Mucosa of rectum (tissue), 2 donors: Measurements from ENCODE around the gene HSD17B13.
"Not testable (repeated sequence)": the region's sequence is repeated elsewhere in the genome, so short reads cannot be mapped to it uniquely, and the experiment has no call there.

ENCODE experiments used
- H3K27ac ChIP-seq, 2 donors: one replicate each; pipeline ENCODE4 v1.7.0; 2013; ENCODE audit warnings: inconsistent platforms in 2 of 2, low read depth in 2 of 2, low read length in 2 of 2
- H3K27me3 ChIP-seq, 2 donors: one replicate each; pipeline ENCODE4 v1.7.0; 2013; ENCODE audit warnings: low read length in 2 of 2; ENCODE audit not compliant: control insufficient read depth in 2 of 2, insufficient read depth in 2 of 2
- H3K36me3 ChIP-seq, 2 donors: one replicate each; pipeline ENCODE4 v1.7.0; 2013; ENCODE audit warnings: low read length in 2 of 2; ENCODE audit not compliant: control insufficient read depth in 2 of 2, insufficient read depth in 2 of 2
- H3K4me1 ChIP-seq, 2 donors: one replicate each; pipeline ENCODE4 v1.7.0; 2013; ENCODE audit warnings: low read length in 2 of 2, mild to moderate bottlenecking in 1 of 2; ENCODE audit not compliant: control insufficient read depth in 2 of 2, insufficient read depth in 2 of 2
- H3K4me3 ChIP-seq, 2 donors: one replicate each; pipeline ENCODE4 v1.7.0; 2013; ENCODE audit warnings: low read length in 2 of 2
- H3K9ac ChIP-seq, 2 donors: one replicate each; pipeline ENCODE4 v1.7.0; 2013; ENCODE audit warnings: low read length in 2 of 2, low read depth in 1 of 2, mild to moderate bottlenecking in 1 of 2
- H3K9me3 ChIP-seq, 2 donors: one replicate each; pipeline ENCODE4 v1.7.0; 2013; ENCODE audit warnings: low read length in 2 of 2; ENCODE audit not compliant: control insufficient read depth in 2 of 2
- donor health status: healthy.
- donor health status: Normal muscosa, but diverticular disease.

The HSD17B13 gene

DNA sequence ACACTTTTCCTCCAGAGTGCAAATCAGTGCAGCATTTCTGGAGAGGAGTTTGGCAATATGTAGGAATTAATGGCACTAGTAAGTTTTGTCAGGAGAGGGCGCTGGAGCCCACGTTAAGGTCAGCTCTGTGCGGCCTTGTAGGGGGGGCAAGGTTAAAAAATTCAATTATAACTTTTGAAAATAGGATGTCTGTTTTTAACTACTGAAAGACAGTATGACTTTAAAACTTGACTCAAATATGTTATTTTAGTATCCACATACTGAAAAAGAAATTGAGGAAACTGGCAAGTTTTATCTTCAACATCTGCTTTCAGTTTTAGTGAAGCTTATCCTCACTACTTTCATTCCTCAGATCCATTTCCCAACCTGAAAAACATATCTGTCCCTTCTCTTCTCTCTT lies 30.9 kb upstream of the HSD17B13 start:
- Histone ChIP-seq H3K9ac (no peak overlapping the region), H3K36me3 (peaks cover 9 to 36% of the 10 kb centered on the region in 2 donors), H3K27ac (no peak overlapping the region)

GRCh38 chr4:87345139-87345538 lies 22.5 kb upstream of the HSD17B13 start:
- Histone ChIP-seq H3K36me3 (peaks cover 22 to 28% of the 10 kb centered on the region in 2 donors), H3K4me3 (no peak overlapping the region), H3K4me1 (no peaks in the 10 kb centered on the region)

More for the DNA sequence above, 30.9 kb upstream of the HSD17B13 start:
- Histone ChIP-seq H3K4me1 (no peaks in the 10 kb centered on the region), H3K9me3 (no peaks in the 10 kb centered on the region), H3K27me3 (no peaks in the 10 kb centered on the region), H3K4me3 (no peak overlapping the region)

GRCh38 chr4:87342872-87343271 lies 20.2 kb upstream of the HSD17B13 start:
- Histone ChIP-seq H3K9ac (no peak overlapping the region), H3K9me3 (no peaks in the 10 kb centered on the region), H3K27me3 (no peaks in the 10 kb centered on the region), H3K36me3 (peaks cover 44% of the 10 kb centered on the region in 2 donors), H3K27ac (no peak overlapping the region), H3K4me1 (no peaks in the 10 kb centered on the region), H3K4me3 (no peak overlapping the region)

More at GRCh38 chr4:87345139-87345538, 22.5 kb upstream of the HSD17B13 start:
- Histone ChIP-seq H3K9me3 (no peaks in the 10 kb centered on the region), H3K27ac (no peak overlapping the region), H3K27me3 (no peaks in the 10 kb centered on the region), H3K9ac (no peak overlapping the region)

- peaks cover 45 to 51% of the 10 kb centered on the region in 2 donors for H3K36me3 ChIP-seq
- H3K27ac ChIP-seq, H3K4me1 ChIP-seq, H3K4me3 ChIP-seq, H3K9me3 ChIP-seq, H3K9ac ChIP-seq, H3K27me3 ChIP-seq: not testable (repeated sequence)
Observed at GRCh38 chr4:87341954-87342635, 19.4 kb upstream of the HSD17B13 start.

- Histone ChIP-seq H3K9me3 (no peaks in the 10 kb centered on the region), H3K9ac (no peak overlapping the region), H3K4me1 (no peaks in the 10 kb centered on the region), H3K36me3 (peaks cover 41 to 61% of the 10 kb centered on the region in 2 donors), H3K4me3 (no peak overlapping the region), H3K27me3 (no peaks in the 10 kb centered on the region), H3K27ac (no peak overlapping the region)
Observed at GRCh38 chr4:87339440-87339839, 16.8 kb upstream of the HSD17B13 start.

- no peaks in the 10 kb centered on the region for H3K4me1 ChIP-seq
- H3K4me3 ChIP-seq: no peak overlapping the region
- no peaks in the 10 kb centered on the region for H3K27me3 ChIP-seq
- H3K27ac ChIP-seq: no peak overlapping the region
- no peak overlapping the region for H3K9ac ChIP-seq
- H3K36me3 ChIP-seq: peaks cover 40 to 58% of the 10 kb centered on the region in 2 donors
- no peaks in the 10 kb centered on the region for H3K9me3 ChIP-seq
Observed at GRCh38 chr4:87337361-87337760, 14.7 kb upstream of the HSD17B13 start.

GRCh38 chr4:87333267-87333666 lies 10.6 kb upstream of the HSD17B13 start:
- Histone ChIP-seq H3K27me3 (no peaks in the 10 kb centered on the region), H3K9me3 (no peaks in the 10 kb centered on the region), H3K9ac (no peak overlapping the region), H3K27ac (no peak overlapping the region), H3K4me1 (no peaks in the 10 kb centered on the region), H3K36me3 (peaks cover 16 to 29% of the 10 kb centered on the region in 2 donors), H3K4me3 (no peak overlapping the region)

DNA sequence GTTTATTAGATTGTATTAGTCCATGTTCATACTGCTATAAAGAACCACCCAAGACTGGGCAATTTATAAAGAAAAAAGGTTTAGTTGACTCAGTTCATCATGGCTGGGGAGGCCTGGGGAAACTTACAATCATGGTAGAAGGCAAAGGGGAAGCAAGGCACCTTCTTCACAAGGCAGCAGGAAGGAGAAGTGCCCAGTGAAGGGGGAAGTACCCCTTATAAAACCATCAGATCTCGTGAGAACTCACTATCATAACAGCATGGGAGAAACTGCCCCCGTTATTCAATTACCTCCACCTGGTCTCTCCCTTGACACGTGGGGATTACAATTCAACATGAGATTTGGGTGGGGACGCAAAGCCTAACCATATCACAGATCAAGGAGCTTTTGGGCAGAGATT lies 8.1 kb upstream of the HSD17B13 start:
- no peaks in the 10 kb centered on the region for H3K9me3 ChIP-seq
- H3K27ac ChIP-seq: no peak overlapping the region
- H3K27me3 ChIP-seq: no peaks in the 10 kb centered on the region
- H3K4me3 ChIP-seq: no peak overlapping the region
- no peak overlapping the region for H3K9ac ChIP-seq
- H3K4me1 ChIP-seq: no peaks in the 10 kb centered on the region
- peaks cover 7% of the 10 kb centered on the region in 2 donors for H3K36me3 ChIP-seq

- Histone ChIP-seq H3K9me3 (no peaks in the 10 kb centered on the region), H3K4me3 (no peak overlapping the region), H3K9ac (no peak overlapping the region), H3K27ac (no peak overlapping the region), H3K36me3 (no peaks in the 10 kb centered on the region), H3K4me1 (no peaks in the 10 kb centered on the region), H3K27me3 (no peaks in the 10 kb centered on the region)
Observed at GRCh38 chr4:87327136-87327535, 4.5 kb upstream of the HSD17B13 start.

DNA sequence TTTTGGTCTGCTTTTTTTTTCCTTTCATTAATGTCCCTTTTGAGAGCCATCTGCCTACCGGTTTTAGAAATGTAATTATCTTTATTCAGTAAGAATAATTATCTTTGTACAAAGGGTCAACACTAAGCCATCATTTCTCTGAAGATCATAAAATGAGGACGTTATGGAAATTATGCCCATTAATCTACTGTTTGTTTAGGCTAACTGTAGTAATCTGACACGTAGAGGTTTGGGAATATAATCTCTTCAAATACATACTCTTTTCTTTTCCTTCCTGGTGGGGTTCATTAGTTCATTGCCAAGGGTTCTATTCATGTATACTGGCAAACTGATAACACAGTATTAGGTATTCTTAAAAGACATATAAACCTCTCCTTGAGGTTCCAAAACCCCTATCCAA lies 3.8 kb upstream of the HSD17B13 start:
- no peaks in the 10 kb centered on the region for H3K27me3 ChIP-seq
- H3K9me3 ChIP-seq: no peaks in the 10 kb centered on the region
- no peak overlapping the region for H3K9ac ChIP-seq
- no peaks in the 10 kb centered on the region for H3K4me1 ChIP-seq
- no peaks in the 10 kb centered on the region for H3K36me3 ChIP-seq
- no peak overlapping the region for H3K4me3 ChIP-seq
- no peak overlapping the region for H3K27ac ChIP-seq
